Activated gamma-delta T cell treated with anti-CD3 and anti-CD28 coated beads, Interleukin-2, amount 50 U/mL, for 16 hours (primary cell): ENCODE results near the gene ZNF532.
"Not testable (repeated sequence)": the region's sequence is repeated elsewhere in the genome, so short reads cannot be mapped to it uniquely, and the experiment has no call there.

Experiments used
- DNase-seq: peaks from one replicate; pipeline ENCODE4 v3.0.0-alpha.2; 2020; ENCODE audit warnings: low read depth

The ZNF532 gene

GRCh38 chr18:59009846-59010245 is 145.2 kb downstream of the ZNF532 start:
- DNase-seq: no peak

DNA sequence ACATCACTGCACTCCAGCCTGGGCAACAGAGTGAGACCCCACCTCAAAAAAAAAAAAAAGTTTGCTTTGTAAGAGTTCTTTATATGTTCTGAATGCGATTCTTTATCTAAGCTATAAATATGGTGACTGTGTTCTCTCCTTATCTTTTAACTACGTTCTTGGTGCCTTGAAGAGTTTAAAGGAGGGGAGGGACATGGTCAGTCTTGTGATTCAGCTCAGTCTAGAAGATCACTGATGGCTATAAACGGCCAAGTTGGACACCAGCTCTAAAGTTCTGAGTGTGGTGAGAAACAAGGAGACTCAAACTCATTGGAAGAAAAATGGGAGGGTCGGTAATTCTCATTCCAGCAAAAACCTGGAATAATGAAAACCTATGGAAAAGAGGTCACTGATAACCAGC is 146.6 kb downstream of the ZNF532 start:
- no peak for DNase-seq

DNA sequence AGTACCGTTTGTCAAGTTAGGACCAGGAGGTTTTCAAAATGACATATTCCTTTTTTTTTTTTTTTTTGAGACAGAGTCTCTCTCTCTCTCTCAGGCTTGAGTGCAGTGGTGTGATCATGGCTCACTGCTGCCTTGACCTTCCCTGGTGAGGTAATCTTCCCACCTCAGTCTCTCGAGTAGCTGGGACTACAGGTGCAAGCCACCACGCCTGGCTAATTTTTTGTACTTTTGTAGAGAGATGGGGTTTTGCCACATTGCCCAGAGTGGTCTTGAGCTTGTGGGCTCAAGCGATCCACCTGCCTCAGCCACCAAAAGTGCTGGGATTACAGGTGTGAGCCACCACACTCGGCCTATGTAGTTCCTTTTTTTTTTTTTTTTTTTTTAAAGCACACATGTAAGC is 147.1 kb downstream of the ZNF532 start:
- DNase-seq: no peak

- no peak for DNase-seq
These were observed 148.4 kb downstream of the ZNF532 start for GRCh38 chr18:59012815-59013705.

DNA sequence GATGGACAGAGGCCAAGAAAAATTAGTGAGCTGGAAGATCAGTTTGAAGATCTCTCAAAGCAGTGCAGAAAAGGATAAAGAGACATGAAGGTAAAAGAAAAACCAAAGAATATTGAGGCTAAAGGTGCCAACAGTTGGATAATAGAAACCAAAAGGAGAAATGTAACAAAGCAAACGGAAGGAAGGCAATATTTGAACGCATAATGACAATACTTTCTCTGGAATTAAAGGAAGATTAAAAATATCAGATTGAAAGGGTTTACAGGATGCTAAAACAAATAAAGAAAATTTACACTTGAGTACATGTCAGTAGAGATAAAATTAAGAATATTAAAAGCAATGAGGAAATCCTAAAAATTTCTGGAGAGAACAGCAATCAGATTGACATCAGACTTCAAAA is 149.1 kb downstream of the ZNF532 start:
- no peak for DNase-seq

- no peak for DNase-seq
These were observed 151.0 kb downstream of the ZNF532 start for GRCh38 chr18:59015531-59016152.

DNA sequence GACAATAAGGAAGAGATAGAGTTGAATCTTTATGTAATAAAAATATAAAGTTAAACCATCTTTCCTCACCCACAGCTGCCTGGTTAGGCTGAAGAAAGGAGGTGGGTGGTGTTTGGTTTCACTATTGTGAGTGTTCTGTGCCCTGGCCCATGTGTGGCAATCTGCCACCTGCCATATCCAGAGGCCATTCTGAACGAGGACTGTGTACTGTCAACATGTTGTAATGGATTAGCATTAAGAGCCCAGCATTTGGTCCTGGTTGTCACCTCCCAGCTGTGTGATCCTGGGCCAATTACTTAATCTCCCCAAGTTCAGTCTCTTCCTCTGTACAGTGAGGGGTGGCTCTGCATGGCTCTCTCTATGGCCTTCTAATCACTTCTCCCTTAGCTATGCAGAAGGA is 156.8 kb downstream of the ZNF532 start:
- DNase-seq: no peak

GRCh38 chr18:59022167-59022945 is 157.7 kb downstream of the ZNF532 start:
- DNase-seq: no peak

GRCh38 chr18:59024829-59025228 is 160.2 kb downstream of the ZNF532 start:
- DNase-seq: no peak

DNA sequence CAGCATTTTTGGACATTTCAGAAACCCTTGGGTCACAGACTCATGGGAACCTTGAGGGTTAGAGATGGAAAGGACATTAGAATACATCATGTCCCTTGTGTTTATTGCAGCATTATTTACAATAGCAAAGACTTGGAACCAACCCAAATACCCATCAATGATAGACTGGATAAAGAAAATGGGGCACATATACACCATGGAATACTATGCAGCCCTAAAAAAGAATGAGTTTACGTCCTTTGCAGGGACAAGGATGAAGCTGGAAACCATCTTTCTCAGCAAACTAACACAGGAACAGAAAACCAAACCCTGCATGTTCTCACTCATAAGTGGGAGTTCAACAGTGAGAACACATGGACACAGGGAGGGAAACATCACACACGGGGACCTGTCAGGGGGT is 160.9 kb downstream of the ZNF532 start:
- DNase-seq: not testable (repeated sequence)

DNA sequence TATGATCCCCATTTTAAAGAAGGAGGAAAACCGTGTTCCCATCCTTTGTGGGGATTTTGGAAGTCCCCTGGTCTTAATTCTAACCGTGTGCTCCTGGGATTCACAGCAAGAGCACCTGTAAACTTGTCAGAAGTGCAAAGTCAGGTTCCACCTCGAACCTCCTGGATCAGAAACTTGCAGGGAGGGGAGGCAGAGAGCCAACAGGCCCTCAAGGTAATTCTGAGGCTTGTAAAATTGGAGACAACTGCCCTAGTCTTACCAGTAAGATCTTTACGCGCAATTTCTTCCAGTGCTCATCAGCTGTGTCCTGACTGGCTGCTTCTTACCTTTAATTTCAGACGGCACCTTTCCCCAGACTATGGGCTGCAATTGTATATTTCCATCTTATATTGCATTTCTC is 161.7 kb downstream of the ZNF532 start:
- no peak for DNase-seq

DNA sequence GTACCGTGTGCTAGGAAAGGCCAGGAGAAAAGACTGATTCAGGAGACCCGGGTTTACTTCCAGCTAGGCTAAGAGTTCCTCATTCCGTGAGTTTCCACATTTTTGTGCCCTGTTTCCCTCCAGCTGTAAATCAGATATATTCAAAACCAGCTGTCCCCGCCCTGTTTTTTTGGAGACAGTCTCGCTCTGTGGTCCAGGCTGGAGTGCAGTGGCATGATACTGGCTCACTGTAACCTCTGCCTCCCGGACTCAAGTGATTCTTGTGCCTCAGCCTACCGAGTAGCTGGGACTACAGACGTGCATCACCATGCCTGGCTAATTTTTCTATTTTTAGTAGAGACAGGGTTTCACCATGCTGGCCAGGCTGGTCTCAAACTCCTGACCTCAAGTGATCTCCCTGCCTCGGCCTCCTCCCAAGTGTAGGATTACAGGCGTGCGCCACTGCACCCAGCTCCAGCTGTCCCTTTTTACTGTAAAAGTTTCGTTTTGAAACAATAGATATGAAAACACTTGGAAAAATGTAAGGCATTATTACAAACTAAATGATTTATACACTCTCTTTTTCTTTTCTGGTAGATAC is 162.2 kb downstream of the ZNF532 start:
- no peak for DNase-seq

DNA sequence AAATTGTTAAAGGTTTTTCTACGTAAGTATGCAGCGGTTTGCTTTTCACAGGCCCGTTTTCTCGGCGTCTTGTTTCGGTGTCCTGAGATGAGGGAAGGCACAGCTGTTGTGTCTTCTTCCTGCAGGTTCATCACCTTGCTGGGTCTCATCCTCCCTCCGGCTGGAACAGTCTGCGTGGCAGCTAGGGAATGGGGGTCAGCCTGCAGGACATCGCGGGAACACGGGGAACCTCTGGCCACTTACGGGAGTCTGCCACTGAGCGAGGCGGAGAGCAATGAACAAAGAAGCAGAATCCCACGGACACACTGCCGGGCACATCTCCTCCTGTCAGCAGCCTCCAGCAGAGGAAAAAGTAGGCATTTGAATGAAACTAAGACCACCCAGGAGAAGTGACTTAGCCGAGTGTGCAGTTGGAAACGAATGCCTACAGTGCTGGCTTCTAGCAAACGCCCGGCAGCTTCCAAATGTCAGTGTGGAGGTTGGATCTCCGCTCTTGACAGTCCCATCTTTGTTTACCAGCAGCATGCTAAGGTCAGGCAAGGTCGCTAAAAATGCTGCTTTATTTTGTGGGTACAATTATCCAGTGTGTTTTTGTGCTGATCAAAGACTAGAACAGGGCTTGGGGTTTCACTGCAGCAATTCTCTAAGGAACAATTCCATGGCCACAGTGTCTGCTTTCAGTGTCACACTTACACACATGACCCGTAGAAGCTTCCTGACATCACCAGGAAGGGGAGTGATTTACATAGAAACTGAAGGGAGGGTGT is 165.2 kb downstream of the ZNF532 start:
- no peak for DNase-seq

DNA sequence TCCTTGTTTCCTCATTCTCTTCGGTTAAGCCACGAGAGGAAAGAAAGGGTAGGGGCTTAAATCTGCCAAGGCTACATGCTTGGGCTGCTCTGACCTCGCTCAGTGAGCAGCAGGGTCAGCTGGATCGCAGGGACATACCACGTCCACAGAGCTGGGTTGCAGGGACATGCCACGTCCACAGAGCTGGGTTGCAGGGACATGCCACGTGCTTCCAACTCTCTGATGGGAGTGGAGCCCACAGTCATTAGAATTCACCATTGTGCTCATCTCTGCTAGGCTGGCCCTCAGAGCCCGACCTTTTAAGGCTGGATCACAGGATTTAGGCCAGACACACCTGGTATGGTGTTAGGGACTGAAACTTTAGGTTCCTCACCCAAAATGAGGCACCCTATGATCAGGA is 167.6 kb downstream of the ZNF532 start:
- no peak for DNase-seq

DNA sequence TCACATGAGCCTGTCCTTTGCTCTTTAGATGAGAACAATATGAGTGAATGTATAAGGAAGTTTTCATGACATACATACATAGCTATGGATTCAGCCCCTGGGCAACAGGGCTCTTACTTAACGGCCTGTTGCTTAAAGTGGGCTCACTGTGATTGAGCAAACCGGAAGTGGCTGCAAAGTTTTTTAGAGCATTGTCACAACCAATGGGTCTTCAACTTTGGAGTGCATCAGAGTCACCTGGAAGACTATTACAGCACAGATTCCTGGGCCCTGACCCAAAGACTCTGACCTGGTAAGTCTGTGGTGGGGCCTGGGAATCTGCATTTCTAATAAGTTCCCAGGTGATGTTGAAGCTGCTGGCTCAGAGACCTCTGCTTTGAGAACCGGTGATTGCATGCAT is 168.7 kb downstream of the ZNF532 start:
- DNase-seq: no peak

GRCh38 chr18:59033974-59034373 is 169.3 kb downstream of the ZNF532 start:
- DNase-seq: no peak

GRCh38 chr18:59035591-59035990 is 170.9 kb downstream of the ZNF532 start:
- no peak for DNase-seq
